GM12801 (cell line): ENCODE measurements around the gene MMS19.

ENCODE experiments used
- CTCF ChIP-seq: IDR thresholded peaks from one replicate; pipeline ENCODE4 v1.5.1; 2011; ENCODE audit warnings: control low read depth; ENCODE audit not compliant: insufficient read length; ENCODE audit errors: extremely low read depth

The MMS19 gene

DNA sequence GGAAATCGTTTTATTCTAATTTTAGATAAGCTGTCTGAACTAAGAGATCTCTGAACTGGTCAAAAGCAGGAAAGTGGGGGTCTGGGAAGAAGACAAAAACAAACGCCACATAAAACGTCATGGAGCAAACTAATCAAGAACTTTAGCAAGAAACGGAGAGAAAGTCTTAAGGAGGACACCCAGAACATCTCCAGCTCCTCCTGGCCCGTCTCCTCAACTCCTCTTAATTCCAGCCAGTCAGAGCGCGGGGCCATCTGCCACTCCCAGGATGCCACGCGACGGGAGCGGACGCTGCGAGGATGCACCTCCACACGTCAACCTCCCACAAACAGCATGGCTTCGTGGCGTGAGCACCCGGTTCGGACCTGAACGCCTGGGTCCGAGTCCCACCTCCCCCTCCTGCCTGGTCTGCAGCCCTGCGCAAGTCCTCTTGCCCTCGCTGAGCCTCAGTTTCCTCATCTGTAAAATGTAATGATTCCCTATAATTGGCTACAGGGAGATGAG, 598 bp downstream of the MMS19 start:
- TF ChIP-seq CTCF, result no peak

- no peak for TF ChIP-seq CTCF
Measured at GRCh38 chr10:97494863-97495506, 3.2 kb downstream of the MMS19 start.

DNA sequence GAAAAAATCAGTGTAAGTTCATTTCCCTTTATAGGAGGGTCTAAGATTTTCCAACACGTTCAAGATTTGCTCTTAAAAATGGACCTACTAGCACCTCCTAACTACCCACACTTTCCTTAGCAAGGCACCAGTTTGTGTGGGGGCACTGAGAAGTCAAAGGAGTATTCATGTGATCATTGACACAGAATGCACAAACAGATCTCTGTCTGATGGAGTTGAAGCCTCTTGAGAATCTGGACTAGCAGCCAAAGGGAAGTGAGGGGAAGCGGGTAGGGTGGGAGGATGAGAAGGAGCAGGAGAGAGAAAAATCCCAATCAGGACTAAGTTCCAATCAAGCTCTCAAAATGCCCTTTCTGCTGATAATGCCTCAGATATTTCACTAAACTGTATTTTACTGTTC, 4.1 kb downstream of the MMS19 start:
- TF ChIP-seq CTCF, result no peak

DNA sequence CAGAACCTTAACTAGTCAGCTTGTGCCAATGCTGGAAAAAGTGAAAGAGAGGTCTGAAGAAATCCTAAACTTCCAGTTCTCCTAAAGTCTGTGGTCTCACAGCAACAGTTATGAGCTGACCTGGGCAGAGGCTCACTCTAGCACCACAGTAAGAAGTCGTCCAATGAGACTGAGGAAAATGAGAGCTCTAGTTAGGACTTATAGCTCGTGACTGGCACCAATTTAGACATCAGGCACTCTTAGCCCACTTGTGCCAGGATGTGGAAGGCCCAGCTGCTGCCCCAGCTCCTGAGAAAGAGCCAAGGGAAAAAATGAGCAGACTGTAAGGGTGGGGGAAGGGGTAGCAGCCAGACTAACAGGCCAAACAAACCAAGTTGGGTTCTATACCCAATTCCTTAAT, 7.6 kb downstream of the MMS19 start:
- TF ChIP-seq CTCF, result no peak

DNA sequence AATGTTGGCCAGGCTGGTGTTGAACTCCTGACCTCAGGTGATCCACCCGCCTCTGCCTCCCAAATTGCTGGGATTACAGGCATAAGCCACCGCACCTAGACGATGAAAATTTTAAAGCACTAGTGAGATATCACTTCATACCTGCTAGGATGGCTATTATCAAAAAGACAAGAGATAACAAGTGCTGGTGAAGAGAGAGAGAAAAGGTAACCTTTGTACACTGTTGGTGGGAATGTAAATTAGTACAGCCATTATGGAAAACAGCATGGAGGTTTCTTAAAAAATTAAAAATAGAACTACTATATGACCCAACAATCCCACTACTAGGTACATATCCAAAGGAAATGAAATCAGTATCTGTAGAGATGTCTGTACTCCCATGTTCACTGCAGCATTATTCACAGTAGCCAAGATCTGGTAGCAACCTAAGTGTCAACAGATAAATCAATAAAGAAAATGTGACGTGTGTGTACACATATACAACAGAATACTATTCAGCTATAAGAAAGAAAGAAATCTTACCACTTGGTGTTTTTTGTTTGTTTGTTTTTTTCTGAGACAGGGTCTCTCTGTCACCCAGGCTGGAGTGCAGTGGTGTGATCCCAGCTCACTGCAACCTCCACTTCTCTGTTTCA, 12.5 kb downstream of the MMS19 start:
- TF ChIP-seq CTCF, result no peak

- TF ChIP-seq CTCF, result no peak
Measured at GRCh38 chr10:97483921-97484320, 14.3 kb downstream of the MMS19 start.

DNA sequence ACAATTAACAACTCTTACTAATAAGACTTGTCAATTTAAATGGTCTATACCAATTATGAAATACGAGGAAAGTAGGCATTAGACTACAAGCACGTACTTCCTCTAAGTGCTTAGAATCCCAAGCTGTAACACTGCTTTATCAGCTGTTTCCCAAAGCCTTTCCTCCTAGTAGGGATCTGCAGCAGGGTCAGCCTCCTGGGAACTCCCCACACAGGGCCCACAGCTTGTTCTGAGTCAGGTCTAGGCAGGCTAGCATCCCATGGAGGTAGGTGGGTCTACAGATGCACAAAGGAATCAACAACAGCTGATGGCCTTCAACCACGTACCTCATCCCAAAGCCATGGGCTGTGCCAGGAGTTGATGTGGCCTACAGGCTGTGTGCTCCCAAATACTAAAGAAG, 14.7 kb downstream of the MMS19 start:
- no peak for TF ChIP-seq CTCF
